Measurements from ENCODE around the gene HDAC4. TPM values are rescaled to one million over a fixed set of nuclear protein-coding genes. Genes with fewer than 3 reads are reported as not detected.

HDAC4 gene
- total RNA-seq, 1 experiment from 2014 or later, result 32.0 TPM

- no peaks in the 10 kb centered on the region for H3K79me1 ChIP-seq (ENCODE audit: insufficient read depth, low read depth, low read length, poor library complexity, severe bottlenecking)
- no peaks in the 10 kb centered on the region for H3K4me1 Mint-ChIP-seq
- no peak overlapping the region for H2AK5ac ChIP-seq (ENCODE audit: insufficient read length, low read length)
- no peaks in the 10 kb centered on the region for H3K4me1 ChIP-seq (ENCODE audit: insufficient read depth, low read length)
- H3K36me3 Mint-ChIP-seq (ENCODE audit: insufficient read depth in 1 of 3, low read depth in 3 of 3), result no peaks in the 10 kb centered on the region; a peak in 1 of 7 replicates
- H3K27me3 ChIP-seq (ENCODE audit: insufficient read depth, low read length), result no peaks in the 10 kb centered on the region
- H3K23me2 ChIP-seq (ENCODE audit: insufficient read length, low read depth, low read length, poor library complexity, severe bottlenecking), result no peaks in the 10 kb centered on the region
- H4K8ac ChIP-seq (replicated peaks; ENCODE audit: insufficient read length, low read depth, low read length), result no peak overlapping the region
- no peak overlapping the region for H3K23ac ChIP-seq (ENCODE audit: insufficient read length, low read depth, low read length)
- H3K14ac ChIP-seq (ENCODE audit: insufficient read depth, low read length), result no peak overlapping the region
- H3K9ac ChIP-seq (ENCODE audit: extremely low read depth, insufficient read length, low read length), result no peak overlapping the region
- no peak for DNase-seq
- no peak overlapping the region for H2AFZ ChIP-seq (ENCODE audit: low read length)
- H3K9me3 Mint-ChIP-seq, result no peaks in the 10 kb centered on the region
- H2BK20ac ChIP-seq (ENCODE audit: low read depth, low read length, poor library complexity, severe bottlenecking), result no peak overlapping the region
- H4K20me1 ChIP-seq (ENCODE audit: control insufficient read depth, insufficient read depth, insufficient read length), result no peaks in the 10 kb centered on the region
- H3K4me2 ChIP-seq (ENCODE audit: insufficient read depth, insufficient read length, low read length), result no peak overlapping the region
- H3K9me3 ChIP-seq (ENCODE audit: control insufficient read depth, low read depth, low read length), result no peaks in the 10 kb centered on the region
- H2BK120ac ChIP-seq (ENCODE audit: low read depth, low read length, poor library complexity, severe bottlenecking), result no peak overlapping the region
- no peak overlapping the region for H3K18ac ChIP-seq (ENCODE audit: insufficient read length, low read depth, low read length)
- no CpG with 5 or more reads among the region's 25 CpGs for WGBS (ENCODE audit: extremely low coverage, insufficient read length, low lambda C conversion rate)
- no peak overlapping the region for H3T11ph ChIP-seq (ENCODE audit: low read length)
- H3K27me3 Mint-ChIP-seq (ENCODE audit: low read depth), result peaks cover 8% of the 10 kb centered on the region
- H4K91ac ChIP-seq (ENCODE audit: insufficient read length, low read depth, low read length), result no peak overlapping the region
- H2BK12ac ChIP-seq (ENCODE audit: insufficient read length, low read depth, low read length), result no peak overlapping the region
- H2BK15ac ChIP-seq (ENCODE audit: low read depth, low read length), result no peak overlapping the region
- no peak overlapping the region for H3K56ac ChIP-seq (ENCODE audit: insufficient read length, low read depth, low read length)
- no peak overlapping the region for H3K4ac ChIP-seq (ENCODE audit: low read depth, low read length)
- H4K5ac ChIP-seq (ENCODE audit: insufficient read length, low read depth, low read length), result no peak overlapping the region
- H3K79me2 ChIP-seq (ENCODE audit: insufficient read depth, low read length), result no peaks in the 10 kb centered on the region
- no peak overlapping the region for H2BK5ac ChIP-seq (ENCODE audit: insufficient read length, low read length)
- H3K4me3 Mint-ChIP-seq, result no peak overlapping the region
- H3K27ac Mint-ChIP-seq, result no peak overlapping the region
- no peak overlapping the region for H3K27ac ChIP-seq (ENCODE audit: insufficient read length, low read depth, low read length)
- no peak for TF ChIP-seq CTCF (conservative IDR thresholded peaks at IDR 0.05)
Observed at GRCh38 chr2:239015218-239015900, 385.5 kb downstream of the HDAC4 start.
